NCI-H2227 (cell line): ENCODE results near the gene DPYD.

Experiments used
- DNase-seq: peaks from one replicate; lab custom pipeline; 2025; ENCODE audit not compliant: unreplicated experiment; lab: John Stamatoyannopoulos, UW

Gene DPYD

GRCh38 chr1:97844552-97845089, 76.2 kb downstream of the DPYD start:
- DNase-seq, result no peak

- DNase-seq, result no peak
Observed at GRCh38 chr1:97841338-97841737, 79.5 kb downstream of the DPYD start.

GRCh38 chr1:97837161-97837560, 83.7 kb downstream of the DPYD start:
- DNase-seq, result no peak

- no peak for DNase-seq
Observed at GRCh38 chr1:97834899-97835298, 85.9 kb downstream of the DPYD start.

- no peak for DNase-seq
Observed at GRCh38 chr1:97833881-97834280, 87.0 kb downstream of the DPYD start.

GRCh38 chr1:97832481-97832880, 88.4 kb downstream of the DPYD start:
- no peak for DNase-seq

- peak; percentile 68 for DNase-seq
Observed at GRCh38 chr1:97827887-97828286, 92.9 kb downstream of the DPYD start.

- peak; percentile 52 for DNase-seq
Observed at GRCh38 chr1:97826820-97827219, 94.0 kb downstream of the DPYD start.

- no peak for DNase-seq
Observed at GRCh38 chr1:97824624-97825023, 96.2 kb downstream of the DPYD start.

GRCh38 chr1:97824200-97824599, 96.6 kb downstream of the DPYD start:
- DNase-seq, result no peak

- DNase-seq, result peak; percentile 69
Observed at GRCh38 chr1:97820470-97821188, 100.2 kb downstream of the DPYD start.

- no peak for DNase-seq
Observed at GRCh38 chr1:97816927-97817326, 103.9 kb downstream of the DPYD start.

- DNase-seq, result no peak
Observed at GRCh38 chr1:97814804-97815203, 106.0 kb downstream of the DPYD start.

GRCh38 chr1:97814121-97814520, 106.7 kb downstream of the DPYD start:
- no peak for DNase-seq

- DNase-seq, result no peak
Observed at GRCh38 chr1:97812076-97812475, 108.8 kb downstream of the DPYD start.

- DNase-seq, result no peak
Observed at GRCh38 chr1:97806996-97807520, 113.8 kb downstream of the DPYD start.

- no peak for DNase-seq
Observed at GRCh38 chr1:97806326-97806725, 114.5 kb downstream of the DPYD start.

- no peak for DNase-seq
Observed at GRCh38 chr1:97805093-97805492, 115.7 kb downstream of the DPYD start.

- DNase-seq, result no peak
Observed at GRCh38 chr1:97803026-97803425, 117.8 kb downstream of the DPYD start.

GRCh38 chr1:97802011-97802410, 118.8 kb downstream of the DPYD start:
- DNase-seq, result no peak

- DNase-seq, result peak; percentile 6
Observed at GRCh38 chr1:97797403-97798183, 123.2 kb downstream of the DPYD start.

GRCh38 chr1:97796711-97797110, 124.1 kb downstream of the DPYD start:
- peak; percentile 7 for DNase-seq
